ENCODE data around the gene PPFIA4.

The PPFIA4 gene

GRCh38 chr1:203040513-203041275 is 14.4 kb downstream of the PPFIA4 start:
- no peak for DNase-seq (ENCODE audit: low spot score)

GRCh38 chr1:203041351-203041932 is 15.2 kb downstream of the PPFIA4 start:
- DNase-seq (ENCODE audit: low spot score): no peak

GRCh38 chr1:203043830-203044545 is 17.7 kb downstream of the PPFIA4 start:
- DNase-seq (ENCODE audit: low spot score): no peak

GRCh38 chr1:203044546-203045250 is 18.4 kb downstream of the PPFIA4 start:
- DNase-seq (ENCODE audit: low spot score): no peak

GRCh38 chr1:203045336-203045735 is 19.0 kb downstream of the PPFIA4 start:
- no peak for DNase-seq (ENCODE audit: low spot score)

- DNase-seq (ENCODE audit: low spot score): no peak
These were observed 19.7 kb downstream of the PPFIA4 start for GRCh38 chr1:203045821-203046594.

- DNase-seq (ENCODE audit: low spot score): peak; percentile 91
These were observed 20.8 kb downstream of the PPFIA4 start for GRCh38 chr1:203046984-203047630.

- DNase-seq (ENCODE audit: low spot score): no peak
These were observed 21.8 kb downstream of the PPFIA4 start for GRCh38 chr1:203048086-203048485.

GRCh38 chr1:203048555-203049051 is 22.3 kb downstream of the PPFIA4 start:
- DNase-seq (ENCODE audit: low spot score): no peak

- no peak for DNase-seq (ENCODE audit: low spot score)
These were observed 22.8 kb downstream of the PPFIA4 start for GRCh38 chr1:203049077-203049476.

GRCh38 chr1:203049576-203050180 is 23.4 kb downstream of the PPFIA4 start:
- DNase-seq (ENCODE audit: low spot score): no peak

GRCh38 chr1:203050826-203051225 is 24.5 kb downstream of the PPFIA4 start:
- DNase-seq (ENCODE audit: low spot score): no peak

- no peak for DNase-seq (ENCODE audit: low spot score)
These were observed 25.6 kb downstream of the PPFIA4 start for GRCh38 chr1:203051841-203052324.

GRCh38 chr1:203052601-203053000 is 26.3 kb downstream of the PPFIA4 start:
- DNase-seq (ENCODE audit: low spot score): no peak

GRCh38 chr1:203054184-203054583 is 27.9 kb downstream of the PPFIA4 start:
- no peak for DNase-seq (ENCODE audit: low spot score)

- DNase-seq (ENCODE audit: low spot score): no peak
These were observed 28.4 kb downstream of the PPFIA4 start for GRCh38 chr1:203054642-203055041.

- DNase-seq (ENCODE audit: low spot score): no peak
These were observed 29.0 kb downstream of the PPFIA4 start for GRCh38 chr1:203055161-203055799.

- no peak for DNase-seq (ENCODE audit: low spot score)
These were observed 29.7 kb downstream of the PPFIA4 start for GRCh38 chr1:203056012-203056411.

GRCh38 chr1:203056516-203056915 is 30.2 kb downstream of the PPFIA4 start:
- DNase-seq (ENCODE audit: low spot score): no peak

All from COLO829 (cell line).